GM21786 (cell line): ENCODE results near the gene GJB3.
"Not testable (repeated sequence)": the region's sequence is repeated elsewhere in the genome, so short reads cannot be mapped to it uniquely, and the experiment has no call there.

Source experiments
- ATAC-seq: cut with Tn5 transposase; IDR thresholded peaks from one replicate; pipeline ENCODE4 v1.9.1; 2021; ENCODE audit not compliant: unreplicated experiment

GJB3 gene

GRCh38 chr1:34785231-34785874, 4.3 kb downstream of the GJB3 start:
- no peak for ATAC-seq

GRCh38 chr1:34785875-34786470, 5.0 kb downstream of the GJB3 start:
- ATAC-seq, result no peak

- no peak for ATAC-seq
Measured at GRCh38 chr1:34786521-34787325, 5.7 kb downstream of the GJB3 start.

GRCh38 chr1:34787461-34788420, 6.7 kb downstream of the GJB3 start:
- ATAC-seq, result no peak

- ATAC-seq, result no peak
Measured at GRCh38 chr1:34790985-34791384, 10.0 kb downstream of the GJB3 start.

GRCh38 chr1:34792424-34792823, 11.4 kb downstream of the GJB3 start:
- no peak for ATAC-seq

GRCh38 chr1:34792868-34793727, 12.1 kb downstream of the GJB3 start, which contains the start of gene GJA4:
Gene GJA4, plus strand, starts transcription at chr1:34792999. Its CDS starts 1,215 bp downstream, at chr1:34794214.
- ATAC-seq, result no peak

GRCh38 chr1:34794001-34794789, 13.2 kb downstream of the GJB3 start:
- ATAC-seq, result no peak

- no peak for ATAC-seq
Measured at GRCh38 chr1:34794790-34795180, 13.8 kb downstream of the GJB3 start.

GRCh38 chr1:34795916-34796315, 14.9 kb downstream of the GJB3 start:
- no peak for ATAC-seq

GRCh38 chr1:34796990-34797389, 16.0 kb downstream of the GJB3 start:
- ATAC-seq, result no peak

- ATAC-seq, result no peak
Measured at GRCh38 chr1:34800214-34800613, 19.2 kb downstream of the GJB3 start.

GRCh38 chr1:34803770-34804169, 22.8 kb downstream of the GJB3 start:
- no peak for ATAC-seq

- ATAC-seq, result no peak
Measured at GRCh38 chr1:34806396-34806795, 25.4 kb downstream of the GJB3 start.

GRCh38 chr1:34808051-34808810, 27.2 kb downstream of the GJB3 start:
- no peak for ATAC-seq

GRCh38 chr1:34810781-34811180, 29.8 kb downstream of the GJB3 start:
- not testable (repeated sequence) for ATAC-seq

GRCh38 chr1:34816332-34816731, 35.3 kb downstream of the GJB3 start:
- ATAC-seq, result no peak

- ATAC-seq, result no peak
Measured at GRCh38 chr1:34816778-34817177, 35.8 kb downstream of the GJB3 start.
